Peyer's patch (tissue), 4 donors: ENCODE results near the gene NSFL1C.

Source experiments
- CTCF ChIP-seq, 6 experiments: fragments of 450-650 bp in 4 of 6; fragments of 200-600 bp in 2 of 6; sonication (generic) in 1 of 6; IDR thresholded peaks; one replicate each; pipeline ENCODE4 v1.5.1; 2017 to 2019; ENCODE audit warnings: antibody characterized with exemption in 6 of 6, mild to moderate bottlenecking in 3 of 6, moderate library complexity in 1 of 6
- POLR2A ChIP-seq, 2 donors: fragments of 450-650 bp; IDR thresholded peaks; one replicate each; pipeline ENCODE4 v1.5.1; 2017; ENCODE audit warnings: antibody characterized with exemption in 2 of 2, mild to moderate bottlenecking in 2 of 2, moderate library complexity in 2 of 2

- no peak for TF ChIP-seq CTCF (IDR thresholded peaks at IDR 0.05)
- no peak for TF ChIP-seq POLR2A (IDR thresholded peaks at IDR 0.05)
These were observed 46.6 kb downstream of the NSFL1C start for GRCh38 chr20:1420066-1420465.
